HepG2 (cell line): ENCODE data around the gene ITIH1. TPM values are rescaled to one million over a fixed set of nuclear protein-coding genes. Genes with fewer than 3 reads are reported as not detected.

ENCODE experiments used
- ATAC-seq: fragments of 200-7000 bp; cut with Tn5 transposase; 3 replicates; pipeline ENCODE4 v1.9.1; 2020; ENCODE audit warnings: mild to moderate bottlenecking, moderate library complexity
- BruUV-seq: library from RNA; stranded (reverse); fragments of 400-500 nt; replicated peaks from 2 replicates; lab custom pipeline; 2021; lab: Mats Ljungman, UMichigan
- CTCF ChIA-PET: fragments of 300-600 bp; formaldehyde crosslinking; extraction: SDS; loops from one replicate; lab custom pipeline; 2021; ENCODE audit warnings: low total read pairs, inconsistent platforms, low intra/inter-chr PET ratio; lab: Yijun Ruan, JAX
- POLR2A ChIA-PET: fragments of 350-600 bp; sonication (Branson Sonifier 250); formaldehyde crosslinking; loops from one replicate; lab custom pipeline; 2020; ENCODE audit warnings: antibody characterized with exemption, inconsistent platforms; lab: Yijun Ruan, JAX
- DNase-seq: peaks from one replicate; pipeline ENCODE4 v3.0.0-alpha.2; 2015; ENCODE audit warnings: low spot score
- FAIRE-seq: peaks from 3 replicates; lab custom pipeline; 2011; peaks lifted over from hg19 to GRCh38; lab: Jason Lieb, UNC
- H2AFZ ChIP-seq: one replicate; pipeline ENCODE4 v1.6.1; 2011; ENCODE audit warnings: low read length, inconsistent platforms
- H3K27ac ChIP-seq: fragments of 300-600 bp; 3 replicates; pipeline ENCODE4 v1.8.0; 2011; ENCODE audit warnings: mixed run types, mild to moderate bottlenecking, mixed read lengths, low read length, inconsistent platforms; ENCODE audit not compliant: insufficient read depth; ENCODE audit errors: extremely low read length
- H3K27me3 ChIP-seq, 2 experiments: fragments of 200-600 bp in 1 of 2; 2 replicates in 1 of 2; 3 replicates in 1 of 2; pipeline versions ENCODE4 v1.6.0 to v1.8.0; 2011; ENCODE audit warnings: low read length in 2 of 2, mild to moderate bottlenecking in 2 of 2, moderate library complexity in 2 of 2, inconsistent platforms in 1 of 2; ENCODE audit not compliant: insufficient read depth in 2 of 2, control insufficient read depth in 1 of 2
- H3K36me3 ChIP-seq, 2 experiments: fragments of 200-600 bp in 1 of 2; replicated peaks in 1 of 2; 2 replicates in 1 of 2; 3 replicates in 1 of 2; pipeline versions ENCODE4 v1.5.1 to v1.8.0; 2011; ENCODE audit warnings: low read length in 2 of 2, inconsistent platforms in 1 of 2; ENCODE audit not compliant: insufficient read depth in 2 of 2, control insufficient read depth in 1 of 2
- H3K4me1 ChIP-seq: 2 replicates; pipeline ENCODE4 v1.5.1; 2012; ENCODE audit warnings: low read length, inconsistent platforms; ENCODE audit not compliant: insufficient read depth
- H3K4me2 ChIP-seq: 2 replicates; pipeline ENCODE4 v1.6.0; 2011; ENCODE audit warnings: low read depth, low read length, inconsistent platforms
- H3K4me3 ChIP-seq, 3 experiments: fragments of 200-600 bp in 1 of 3; sonication (generic), shearing (Covaris generic) in 1 of 3; replicated peaks in 1 of 3; 2 replicates each; pipeline ENCODE4 v1.5.1; 2011 to 2016; ENCODE audit warnings: low read length in 3 of 3, inconsistent platforms in 2 of 3, low read depth in 2 of 3, mild to moderate bottlenecking in 2 of 3, control low read depth in 1 of 3, mixed read lengths in 1 of 3; ENCODE audit not compliant: insufficient read depth in 1 of 3
- H3K79me2 ChIP-seq: one replicate; pipeline ENCODE4 v1.6.1; 2011; ENCODE audit warnings: low read length, inconsistent platforms; ENCODE audit not compliant: insufficient read depth
- H3K9ac ChIP-seq: 2 replicates; pipeline ENCODE4 v1.6.0; 2011; ENCODE audit warnings: mild to moderate bottlenecking, low read depth, low read length, inconsistent platforms; ENCODE audit not compliant: insufficient read depth
- H3K9me3 ChIP-seq: 2 replicates; pipeline ENCODE4 v1.5.1; 2012; ENCODE audit warnings: mild to moderate bottlenecking, low read length
- H4K20me1 ChIP-seq: 2 replicates; pipeline ENCODE4 v1.6.0; 2011; ENCODE audit warnings: inconsistent platforms, mild to moderate bottlenecking, low read length, moderate library complexity; ENCODE audit not compliant: insufficient read depth
- AGO2 ChIP-seq: fragments of 200-400 bp; formaldehyde crosslinking; optimal IDR thresholded peaks from 2 replicates; pipeline ENCODE3; 2017; ENCODE audit warnings: mild to moderate bottlenecking, low read depth, low read length, moderate library complexity
- HDAC2 ChIP-seq: sonication (generic); formaldehyde crosslinking; IDR thresholded peaks from 2 replicates; pipeline ENCODE4 v1.4.0; 2020; ENCODE audit warnings: missing genetic modification reagents
- HIVEP1 ChIP-seq: sonication (generic); formaldehyde crosslinking; IDR thresholded peaks from 2 replicates; pipeline ENCODE4 v1.4.0; 2020; ENCODE audit warnings: mild to moderate bottlenecking, missing genetic modification reagents
- RBM39 ChIP-seq: fragments of 200-400 bp; formaldehyde crosslinking; IDR thresholded peaks from one replicate; pipeline ENCODE4 v1.6.1; 2018; ENCODE audit warnings: antibody characterized with exemption, mild to moderate bottlenecking, low read depth, low read length; ENCODE audit not compliant: poor library complexity, severe bottlenecking
- SRSF1 ChIP-seq: fragments of 200-400 bp; formaldehyde crosslinking; optimal IDR thresholded peaks from 2 replicates; pipeline ENCODE3; 2017; ENCODE audit warnings: mild to moderate bottlenecking, low read depth, low read length, moderate library complexity
- SRY ChIP-seq: sonication (generic); formaldehyde crosslinking; IDR thresholded peaks from 2 replicates; pipeline ENCODE4 v1.8.0; 2022; ENCODE audit warnings: mild to moderate bottlenecking, missing genetic modification reagents
- THAP9 ChIP-seq: sonication (generic); formaldehyde crosslinking; IDR thresholded peaks from 2 replicates; pipeline ENCODE4; 2020; ENCODE audit warnings: missing genetic modification reagents, mild to moderate bottlenecking, borderline replicate concordance
- ZFP41 ChIP-seq: sonication (generic); formaldehyde crosslinking; IDR thresholded peaks from 2 replicates; pipeline ENCODE4 v1.4.0; 2020; ENCODE audit warnings: mild to moderate bottlenecking, missing genetic modification reagents, borderline replicate concordance
- ZIK1 ChIP-seq: sonication (generic); formaldehyde crosslinking; IDR thresholded peaks from 2 replicates; pipeline ENCODE4 v1.5.0; 2020; ENCODE audit warnings: mild to moderate bottlenecking, low read depth, missing genetic modification reagents, borderline replicate concordance
- ZNF143 ChIP-seq: sonication (generic); formaldehyde crosslinking; IDR thresholded peaks from 2 replicates; pipeline ENCODE4 v1.4.0; 2020; ENCODE audit warnings: missing genetic modification reagents
- ZNF430 ChIP-seq: sonication (generic); formaldehyde crosslinking; IDR thresholded peaks from 2 replicates; pipeline ENCODE4 v1.9.0; 2021; ENCODE audit warnings: mild to moderate bottlenecking, missing genetic modification reagents
- ZNF510 ChIP-seq: sonication (generic); formaldehyde crosslinking; IDR thresholded peaks from 2 replicates; pipeline ENCODE4 v1.4.0; 2020; ENCODE audit warnings: low read depth, mild to moderate bottlenecking, missing genetic modification reagents
- WGBS: methylation state at CpG from one replicate; pipeline ENCODE4 v1.1.6; 2017; ENCODE audit warnings: low lambda C conversion rate; 5-methylcytosine and 5-hydroxymethylcytosine counted together
- in situ Hi-C: cut with HindIII; loops from 2 replicates; pipeline ENCODE4 v1.10.0; 2017; ENCODE audit warnings: low pct_unique_long_range_greater_than_20kb; ENCODE audit not compliant: extremely low pct_ligation_motif_present
- intact Hi-C: fragments of 100-400 bp; cut with micrococcal nuclease; formaldehyde crosslinking; loops from one replicate; pipeline ENCODE4 v1.10.0; 2022; ENCODE audit not compliant: unreplicated experiment
- polyA plus RNA-seq, 8 experiments: library from polyadenylated mRNA; depleted of rRNA in 3 of 8; stranded (reverse) in 7 of 8; unstranded in 1 of 8; fragments of >200 nt; fragmentation: Illumina TruSeq in 4 of 8; extraction: Trizol in 4 of 8; gene quantifications; 2 replicates each; pipeline versions ENCODE4 v1.2.1 to v1.2.3, GENCODE V29; 2011 to 2016; ENCODE audit warnings: low read depth in 4 of 8, missing spikeins in 1 of 8, mixed read lengths in 1 of 8; ENCODE audit not compliant: insufficient read depth in 1 of 8
- total RNA-seq, 5 experiments: library from RNA; depleted of rRNA; stranded (reverse); fragments of >200 nt; fragmentation: Illumina TruSeq; extraction: Trizol; gene quantifications; 2 replicates each; pipeline ENCODE4 v1.2.3, GENCODE V29; 2016; ENCODE audit warnings: low read depth in 1 of 5
- TF ChIP-seq, protein P1 (sequence below): sonication (generic); formaldehyde crosslinking; IDR thresholded peaks from 2 replicates; pipeline ENCODE4 v1.8.1; 2022; ENCODE audit warnings: mild to moderate bottlenecking, missing genetic modification reagents
- TF ChIP-seq, protein P2 (sequence below): sonication (generic); formaldehyde crosslinking; IDR thresholded peaks from 2 replicates; pipeline ENCODE4 v1.4.0; 2020; ENCODE audit warnings: mild to moderate bottlenecking, missing genetic modification reagents

ITIH1 gene
- total and polyA plus RNA-seq, 2 of the 13 experiments (the other 11 are each of a cell fraction or from before 2014, with no cell fraction given): 12.3 to 19.6 TPM

GRCh38 chr3:52792413-52792812 is 15.0 kb downstream of the ITIH1 start (continued):
- TF ChIP-seq, protein P1, sequence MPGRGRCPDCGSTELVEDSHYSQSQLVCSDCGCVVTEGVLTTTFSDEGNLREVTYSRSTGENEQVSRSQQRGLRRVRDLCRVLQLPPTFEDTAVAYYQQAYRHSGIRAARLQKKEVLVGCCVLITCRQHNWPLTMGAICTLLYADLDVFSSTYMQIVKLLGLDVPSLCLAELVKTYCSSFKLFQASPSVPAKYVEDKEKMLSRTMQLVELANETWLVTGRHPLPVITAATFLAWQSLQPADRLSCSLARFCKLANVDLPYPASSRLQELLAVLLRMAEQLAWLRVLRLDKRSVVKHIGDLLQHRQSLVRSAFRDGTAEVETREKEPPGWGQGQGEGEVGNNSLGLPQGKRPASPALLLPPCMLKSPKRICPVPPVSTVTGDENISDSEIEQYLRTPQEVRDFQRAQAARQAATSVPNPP (CRISPR knock-in tag): no peak
- TF ChIP-seq HDAC2: 0 out of 2 replicates have a peak, but pooled peaks have one; percentile 18
- no peak for TF ChIP-seq AGO2
- TF ChIP-seq ZIK1 (CRISPR knock-in tag): no peak
- TF ChIP-seq, all 625 proteins: peak for 72

DNA sequence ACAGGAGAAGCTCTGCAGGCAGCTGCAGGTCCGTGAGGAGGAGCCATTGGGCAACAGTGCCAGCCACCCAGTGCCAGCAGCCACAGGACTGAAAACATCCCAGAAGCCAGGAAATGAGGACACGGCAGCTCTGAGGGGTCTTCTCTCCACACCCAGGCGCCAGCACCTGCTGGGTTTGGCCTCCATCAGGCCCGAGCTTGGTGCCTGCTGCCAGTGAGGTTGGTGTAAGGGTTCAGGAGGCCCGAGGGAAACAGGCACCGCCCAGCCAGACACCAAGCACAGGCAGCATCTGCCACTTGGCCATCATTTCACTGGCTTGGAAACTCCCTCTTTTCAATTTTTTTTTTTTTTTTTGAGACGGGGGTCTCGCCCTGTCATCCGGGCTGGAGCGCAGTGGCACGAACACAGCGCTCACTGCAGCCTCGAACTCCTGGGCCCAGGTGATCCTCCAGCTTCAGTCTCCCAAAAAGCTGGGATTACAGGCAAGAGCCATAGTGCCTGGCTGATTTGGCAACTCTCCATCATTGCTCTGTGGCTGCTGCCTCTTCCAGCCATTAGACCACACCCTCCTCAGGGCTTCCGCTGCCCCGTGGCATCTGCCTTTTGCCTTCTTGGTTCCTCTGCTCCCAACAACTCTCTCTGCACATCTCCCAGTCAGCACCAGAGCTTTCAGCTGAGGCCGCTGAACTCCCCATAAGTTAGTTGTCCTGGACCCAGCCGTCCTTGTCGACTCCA is 15.7 kb downstream of the ITIH1 start:
- Histone ChIP-seq H4K20me1 (no peaks in the 10 kb centered on the region), H3K4me3 (peak overlapping the region in 1 of 3 experiments; percentile 76; a peak in 2 of 6 replicates), H3K4me1 (peaks cover 100% of the 10 kb centered on the region), H3K9ac (0 out of 2 replicates have a peak overlapping the region, but pooled peaks have one; percentile 75), H3K27me3 (no peaks in the 10 kb centered on the region), H3K27ac (peak overlapping the region; percentile 87), H2AFZ (no peak overlapping the region), H3K4me2 (peak overlapping the region; percentile 93), H3K36me3 (peaks cover 9 to 18% of the 10 kb centered on the region in 2 experiments; a peak in 3 of 5 replicates), H3K9me3 (no peaks in the 10 kb centered on the region), H3K79me2 (peaks cover 4% of the 10 kb centered on the region)
- TF ChIP-seq THAP9 (CRISPR knock-in tag): 0 out of 2 replicates have a peak, but pooled peaks have one; percentile 10
- TF ChIP-seq RBM39: peak; percentile 21
- 0 out of 2 replicates have a peak, but pooled peaks have one; percentile 1 for TF ChIP-seq ZNF143
- TF ChIP-seq HIVEP1 (CRISPR knock-in tag): peak; percentile 18; the same call in 1 of the 2 replicates
- TF ChIP-seq ZFP41 (CRISPR knock-in tag): 0 out of 2 replicates have a peak, but pooled peaks have one; percentile 25
- TF ChIP-seq AGO2: no peak
- TF ChIP-seq SRSF1: peak; percentile 19
- TF ChIP-seq, protein P2, sequence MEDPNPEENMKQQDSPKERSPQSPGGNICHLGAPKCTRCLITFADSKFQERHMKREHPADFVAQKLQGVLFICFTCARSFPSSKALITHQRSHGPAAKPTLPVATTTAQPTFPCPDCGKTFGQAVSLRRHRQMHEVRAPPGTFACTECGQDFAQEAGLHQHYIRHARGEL (CRISPR knock-in tag): 0 out of 2 replicates have a peak, but pooled peaks have one; percentile 54
- no peak for TF ChIP-seq ZNF430
- TF ChIP-seq ZNF510 (CRISPR knock-in tag): 0 out of 2 replicates have a peak, but pooled peaks have one; percentile 0
- TF ChIP-seq SRY (CRISPR knock-in tag): 0 out of 2 replicates have a peak, but pooled peaks have one; percentile 25
- ChIA-PET CTCF (interaction anchor here (1.0 kb wide), 1 partner anchor 50 kb away, joined by 3 read pairs; no protein-coding TSS in a partner anchor), POLR2A (interaction anchor here (1.0 to 10.9 kb wide), 9 partner anchors 13 to 337 kb away, joined by 3 to 466 read pairs (median 5); partner anchors contain the start of genes ITIH1, NEK4, RFT1 and SPCS1)
- 78% methylated on average over 14 of the region's 18 CpGs for WGBS
- ATAC-seq: no peak
- no TSS peak for BruUV-seq
- intact Hi-C loops: no loop called here
- in situ Hi-C loops: no loop called here
- no peak for FAIRE-seq
- DNase-seq: no peak
